ENCODE measurements around the gene ACKR2.

Gene ACKR2

GRCh38 chr3:42847731-42848130 is 38.5 kb downstream of the ACKR2 start:
- TF ChIP-seq CTCF (IDR thresholded peaks at IDR 0.05; ENCODE audit: low read depth, low read length, missing control alignments): no peak
- DNase-seq (ENCODE audit: low read depth): no peak
- H3K4me3 ChIP-seq (ENCODE audit: low read depth, low read length): no peak overlapping the region

- DNase-seq (ENCODE audit: low read depth): no peak
- TF ChIP-seq CTCF (IDR thresholded peaks at IDR 0.05; ENCODE audit: low read depth, low read length, missing control alignments): no peak
- no peak overlapping the region for H3K4me3 ChIP-seq (ENCODE audit: low read depth, low read length)
These were observed 39.8 kb downstream of the ACKR2 start for GRCh38 chr3:42849017-42849416.

- DNase-seq (ENCODE audit: low read depth): no peak
- H3K4me3 ChIP-seq (ENCODE audit: low read depth, low read length): no peak overlapping the region
- no peak for TF ChIP-seq CTCF (IDR thresholded peaks at IDR 0.05; ENCODE audit: low read depth, low read length, missing control alignments)
These were observed 41.0 kb downstream of the ACKR2 start for GRCh38 chr3:42850263-42850662.

- H3K4me3 ChIP-seq (ENCODE audit: low read depth, low read length): no peak overlapping the region
- DNase-seq (ENCODE audit: low read depth): no peak
- TF ChIP-seq CTCF (IDR thresholded peaks at IDR 0.05; ENCODE audit: low read depth, low read length, missing control alignments): no peak
These were observed 42.1 kb downstream of the ACKR2 start for GRCh38 chr3:42851228-42851834.

- DNase-seq (ENCODE audit: low read depth): no peak
- no peak for TF ChIP-seq CTCF (IDR thresholded peaks at IDR 0.05; ENCODE audit: low read depth, low read length, missing control alignments)
- H3K4me3 ChIP-seq (ENCODE audit: low read depth, low read length): no peak overlapping the region
These were observed 43.2 kb downstream of the ACKR2 start for GRCh38 chr3:42852441-42852840.

GRCh38 chr3:42853056-42853455 is 43.8 kb downstream of the ACKR2 start:
- no peak overlapping the region for H3K4me3 ChIP-seq (ENCODE audit: low read depth, low read length)
- DNase-seq (ENCODE audit: low read depth): no peak
- no peak for TF ChIP-seq CTCF (IDR thresholded peaks at IDR 0.05; ENCODE audit: low read depth, low read length, missing control alignments)

- DNase-seq (ENCODE audit: low read depth): no peak
- TF ChIP-seq CTCF (IDR thresholded peaks at IDR 0.05; ENCODE audit: low read depth, low read length, missing control alignments): no peak
- H3K4me3 ChIP-seq (ENCODE audit: low read depth, low read length): no peak overlapping the region
These were observed 44.6 kb downstream of the ACKR2 start for GRCh38 chr3:42853739-42854302.
